A673 (cell line): ENCODE data around the gene MOSMO. TPM values are rescaled to one million over a fixed set of nuclear protein-coding genes. Genes with fewer than 3 reads are reported as not detected.
"Not testable (repeated sequence)": the region's sequence is repeated elsewhere in the genome, so short reads cannot be mapped to it uniquely, and the experiment has no call there.

Experiments used
- BruUV-seq: library from RNA; stranded (reverse); fragments of 400-500 nt; replicated peaks from 2 replicates; lab custom pipeline; 2021; lab: Mats Ljungman, UMichigan
- CTCF ChIA-PET: fragments of 300-600 bp; sonication (Branson Sonifier 250); formaldehyde crosslinking; loops from one replicate; lab custom pipeline; 2022; ENCODE audit warnings: antibody characterized with exemption; lab: Charles Lee
- POLR2A ChIA-PET: fragments of 300-600 bp; sonication (Branson Sonifier 250); formaldehyde crosslinking; loops from one replicate; lab custom pipeline; 2022; ENCODE audit warnings: antibody characterized with exemption; ENCODE audit not compliant: low non-redundant PET; lab: Charles Lee
- DNase-seq: peaks from one replicate; pipeline ENCODE4 v3.0.0-alpha.2; 2015; ENCODE audit warnings: low spot score
- H3K27ac ChIP-seq: fragments of 200-600 bp; sonication (generic); 2 replicates; pipeline ENCODE4 v1.5.1; 2016; ENCODE audit warnings: mixed run types, low read depth, mild to moderate bottlenecking, mixed read lengths, antibody characterized with exemption, low read length; ENCODE audit not compliant: poor library complexity, severe bottlenecking
- H3K27me3 ChIP-seq: fragments of 200-600 bp; sonication (generic); replicated peaks from 2 replicates; pipeline ENCODE4 v1.6.1; 2017; ENCODE audit warnings: mixed run types, low read depth, mild to moderate bottlenecking, mixed read lengths, antibody characterized with exemption, low read length; ENCODE audit not compliant: insufficient read depth, poor library complexity
- H3K36me3 ChIP-seq: fragments of 200-600 bp; sonication (generic); 2 replicates; pipeline ENCODE4 v1.6.1; 2016; ENCODE audit warnings: mixed run types, mild to moderate bottlenecking, mixed read lengths, antibody characterized with exemption, low read length; ENCODE audit not compliant: insufficient read depth, poor library complexity, severe bottlenecking
- H3K4me1 ChIP-seq: fragments of 200-600 bp; sonication (generic); 2 replicates; pipeline ENCODE4 v1.6.1; 2017; ENCODE audit warnings: mixed run types, mild to moderate bottlenecking, mixed read lengths, antibody characterized with exemption, low read length; ENCODE audit not compliant: insufficient read depth, poor library complexity, severe bottlenecking
- H3K4me3 ChIP-seq: fragments of 200-600 bp; sonication (generic); 2 replicates; pipeline ENCODE4 v1.5.1; 2016; ENCODE audit warnings: low read depth, mixed run types, mild to moderate bottlenecking, mixed read lengths, low read length; ENCODE audit not compliant: poor library complexity, severe bottlenecking
- H3K9me3 ChIP-seq: fragments of 200-600 bp; sonication (generic); 2 replicates; pipeline ENCODE4 v1.6.1; 2016; ENCODE audit warnings: mixed run types, low read depth, mild to moderate bottlenecking, mixed read lengths, antibody characterized with exemption, low read length; ENCODE audit not compliant: poor library complexity, severe bottlenecking
- EZH2 ChIP-seq: fragments of 200-600 bp; sonication (generic); IDR thresholded peaks from 2 replicates; pipeline ENCODE4 v1.6.1; 2017; ENCODE audit warnings: borderline replicate concordance, low read depth, mild to moderate bottlenecking, mixed read lengths, antibody characterized with exemption, low read length; ENCODE audit not compliant: poor library complexity, severe bottlenecking
- intact Hi-C: fragments of 100-400 bp; cut with micrococcal nuclease; formaldehyde crosslinking; loops from one replicate; pipeline ENCODE4 v1.10.0; 2022; ENCODE audit not compliant: unreplicated experiment
- total RNA-seq: library from RNA; stranded (reverse); gene quantifications from 2 replicates; pipeline ENCODE4 v1.2.3, GENCODE V29; 2021
- TF ChIP-seq, protein P1 (sequence below): fragments of 300-800, 200-600 bp; sonication (generic); conservative IDR thresholded peaks from 2 replicates; pipeline ENCODE4 v1.5.1; 2017; ENCODE audit warnings: low read depth, mild to moderate bottlenecking, antibody characterized with exemption, low read length, moderate library complexity, mixed read lengths

MOSMO gene
- total RNA-seq, 1 experiment from 2014 or later = 14.6 TPM

DNA sequence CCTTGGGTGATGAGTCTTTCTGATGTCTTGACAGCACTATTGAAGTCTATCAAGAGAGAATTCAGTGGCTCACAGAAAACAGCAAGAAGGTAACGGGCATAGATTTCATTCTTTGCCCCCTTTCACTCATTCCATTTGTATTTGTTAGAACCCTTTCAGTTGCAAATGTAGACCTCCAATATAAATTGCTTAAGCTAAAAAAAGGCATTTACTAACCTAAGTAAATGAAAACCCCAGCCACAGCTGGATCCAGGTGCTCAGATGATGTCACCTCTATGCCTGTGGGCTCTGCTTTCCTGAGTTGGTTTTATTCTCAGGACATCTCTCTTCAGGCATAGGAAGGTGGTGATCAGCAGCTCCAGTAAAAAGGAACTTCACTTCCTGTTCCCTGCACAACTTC is 95.5 kb downstream of the MOSMO start:
- Histone ChIP-seq H3K27ac (no peak overlapping the region), H3K27me3 (peaks cover 4% of the 10 kb centered on the region), H3K36me3 (no peaks in the 10 kb centered on the region), H3K9me3 (no peaks in the 10 kb centered on the region), H3K4me1 (no peaks in the 10 kb centered on the region), H3K4me3 (no peak overlapping the region)
- intact Hi-C loops = no loop called here
- CTCF ChIA-PET = no interaction called here
- no peak for DNase-seq
- no peak for TF ChIP-seq EZH2
- TF ChIP-seq, protein P1, sequence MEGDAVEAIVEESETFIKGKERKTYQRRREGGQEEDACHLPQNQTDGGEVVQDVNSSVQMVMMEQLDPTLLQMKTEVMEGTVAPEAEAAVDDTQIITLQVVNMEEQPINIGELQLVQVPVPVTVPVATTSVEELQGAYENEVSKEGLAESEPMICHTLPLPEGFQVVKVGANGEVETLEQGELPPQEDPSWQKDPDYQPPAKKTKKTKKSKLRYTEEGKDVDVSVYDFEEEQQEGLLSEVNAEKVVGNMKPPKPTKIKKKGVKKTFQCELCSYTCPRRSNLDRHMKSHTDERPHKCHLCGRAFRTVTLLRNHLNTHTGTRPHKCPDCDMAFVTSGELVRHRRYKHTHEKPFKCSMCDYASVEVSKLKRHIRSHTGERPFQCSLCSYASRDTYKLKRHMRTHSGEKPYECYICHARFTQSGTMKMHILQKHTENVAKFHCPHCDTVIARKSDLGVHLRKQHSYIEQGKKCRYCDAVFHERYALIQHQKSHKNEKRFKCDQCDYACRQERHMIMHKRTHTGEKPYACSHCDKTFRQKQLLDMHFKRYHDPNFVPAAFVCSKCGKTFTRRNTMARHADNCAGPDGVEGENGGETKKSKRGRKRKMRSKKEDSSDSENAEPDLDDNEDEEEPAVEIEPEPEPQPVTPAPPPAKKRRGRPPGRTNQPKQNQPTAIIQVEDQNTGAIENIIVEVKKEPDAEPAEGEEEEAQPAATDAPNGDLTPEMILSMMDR = no peak
- no TSS peak for BruUV-seq
- POLR2A ChIA-PET = no interaction called here

DNA sequence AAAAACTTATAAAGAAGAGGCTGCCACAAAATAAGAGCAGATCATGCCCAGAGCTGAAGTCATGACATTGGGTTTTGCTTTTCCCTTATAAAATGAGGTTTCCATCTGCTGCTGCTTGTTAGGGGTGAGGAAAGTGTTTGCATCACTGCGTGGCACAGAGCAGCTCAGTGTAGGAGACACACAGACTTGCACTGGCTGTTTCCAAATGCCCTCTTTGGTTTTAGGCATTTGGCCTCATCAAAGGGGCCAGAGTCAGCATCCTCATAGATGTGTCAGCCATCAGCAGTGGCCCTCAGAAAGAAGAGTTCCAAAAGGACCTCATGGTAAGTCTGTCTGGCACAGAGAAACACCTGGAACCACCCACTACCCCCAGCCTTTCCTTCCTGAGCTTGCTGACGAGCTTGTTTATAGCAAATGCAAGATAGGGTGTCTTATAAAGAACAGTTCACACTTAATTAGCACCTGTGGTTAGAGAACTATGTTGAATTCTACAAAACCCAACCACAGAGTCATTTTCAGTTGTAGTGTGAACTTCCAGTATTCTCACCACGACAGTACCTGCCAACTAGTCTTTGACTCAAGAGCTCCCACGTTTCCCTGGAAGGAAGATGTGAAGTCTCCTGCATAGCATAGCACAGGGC is 101.5 kb downstream of the MOSMO start:
- BruUV-seq = no TSS peak
- TF ChIP-seq, protein P1 = no peak
- no peak for TF ChIP-seq EZH2
- intact Hi-C loops = no loop called here
- peaks cover 13% of the 10 kb centered on the region for H3K27me3 ChIP-seq
- POLR2A ChIA-PET = no interaction called here
- CTCF ChIA-PET = no interaction called here
- H3K4me1 ChIP-seq = no peaks in the 10 kb centered on the region
- H3K9me3 ChIP-seq = no peaks in the 10 kb centered on the region
- H3K4me3 ChIP-seq = no peak overlapping the region
- no peak for DNase-seq
- H3K36me3 ChIP-seq = no peaks in the 10 kb centered on the region
- H3K27ac ChIP-seq = no peak overlapping the region

DNA sequence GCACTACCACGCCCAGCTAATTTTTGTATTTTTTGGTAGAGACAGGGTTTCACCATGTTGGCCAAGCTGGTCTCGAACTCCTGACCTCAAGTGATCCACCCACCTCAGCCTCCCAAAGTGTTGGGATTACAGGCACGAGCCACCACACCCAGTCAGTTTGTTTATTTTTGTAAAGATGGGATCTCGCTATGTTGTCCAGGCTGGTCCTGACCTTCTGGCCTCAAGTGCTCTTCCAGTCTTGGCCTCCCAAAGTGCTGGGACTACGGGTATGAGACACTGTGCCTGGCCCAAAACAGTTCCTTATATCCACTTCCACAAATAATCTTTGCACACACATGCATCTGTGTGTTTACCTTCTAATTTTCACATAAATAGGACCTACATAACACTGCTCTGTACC is 103.7 kb downstream of the MOSMO start:
- BruUV-seq, H3K9me3 ChIP-seq, CTCF ChIA-PET, intact Hi-C loops, H3K4me3 ChIP-seq, H3K36me3 ChIP-seq, H3K27ac ChIP-seq, DNase-seq, POLR2A ChIA-PET, H3K4me1 ChIP-seq: not testable (repeated sequence)
- peaks cover 13% of the 10 kb centered on the region for H3K27me3 ChIP-seq
